ENCODE results near the gene LIME1. TPM values are rescaled to one million over a fixed set of nuclear protein-coding genes. Genes with fewer than 3 reads are reported as not detected.

LIME1 gene
- total and polyA plus RNA-seq, 7 donors, result 1.7 to 5.1 (median 3.1) TPM

DNA sequence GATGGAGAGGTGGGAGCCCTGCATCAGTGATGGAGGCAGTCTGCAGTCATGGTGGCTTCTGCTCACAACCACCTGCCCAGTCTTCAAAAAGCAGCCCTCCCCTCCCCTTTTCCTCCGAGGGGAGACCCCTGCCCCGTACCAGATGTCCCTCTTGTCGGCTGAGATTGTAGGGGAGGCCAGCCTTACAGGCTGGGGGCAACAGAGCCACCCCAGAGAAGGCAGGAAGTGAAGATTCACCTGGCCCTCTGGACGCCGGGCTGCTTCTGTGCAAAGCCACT, 35.5 kb upstream of the LIME1 start:
- DNase-seq (no peak), ATAC-seq (no peak)
- H3K27me3 ChIP-seq (ENCODE audit: insufficient read depth in 3 of 3, low read length in 2 of 3), result no peaks in the 10 kb centered on the region
- 71 to 88% (median 76%) methylated on average over 2 to 5 of the region's 5 CpGs for WGBS, 3 donors
- TF ChIP-seq, protein P1, sequence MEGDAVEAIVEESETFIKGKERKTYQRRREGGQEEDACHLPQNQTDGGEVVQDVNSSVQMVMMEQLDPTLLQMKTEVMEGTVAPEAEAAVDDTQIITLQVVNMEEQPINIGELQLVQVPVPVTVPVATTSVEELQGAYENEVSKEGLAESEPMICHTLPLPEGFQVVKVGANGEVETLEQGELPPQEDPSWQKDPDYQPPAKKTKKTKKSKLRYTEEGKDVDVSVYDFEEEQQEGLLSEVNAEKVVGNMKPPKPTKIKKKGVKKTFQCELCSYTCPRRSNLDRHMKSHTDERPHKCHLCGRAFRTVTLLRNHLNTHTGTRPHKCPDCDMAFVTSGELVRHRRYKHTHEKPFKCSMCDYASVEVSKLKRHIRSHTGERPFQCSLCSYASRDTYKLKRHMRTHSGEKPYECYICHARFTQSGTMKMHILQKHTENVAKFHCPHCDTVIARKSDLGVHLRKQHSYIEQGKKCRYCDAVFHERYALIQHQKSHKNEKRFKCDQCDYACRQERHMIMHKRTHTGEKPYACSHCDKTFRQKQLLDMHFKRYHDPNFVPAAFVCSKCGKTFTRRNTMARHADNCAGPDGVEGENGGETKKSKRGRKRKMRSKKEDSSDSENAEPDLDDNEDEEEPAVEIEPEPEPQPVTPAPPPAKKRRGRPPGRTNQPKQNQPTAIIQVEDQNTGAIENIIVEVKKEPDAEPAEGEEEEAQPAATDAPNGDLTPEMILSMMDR (IDR thresholded peaks at IDR 0.05), result no peak
- peaks cover 3 to 33% of the 10 kb centered on the region in 2 donors for H3K36me3 ChIP-seq (ENCODE audit: insufficient read depth in 1 of 2, low read depth in 1 of 2)
- no peak overlapping the region for H3K4me3 ChIP-seq
- no peak overlapping the region for H3K27ac ChIP-seq
- H3K9me3 ChIP-seq, result no peaks in the 10 kb centered on the region
- intact Hi-C loops (cut with DNase I), result loop anchor here in 1 of 2 donors (5.0 kb wide), 2 partner anchors 36 to 39 kb away; partner anchors contain the start of genes LIME1 and SLC2A4RG
- peaks cover 36% of the 10 kb centered on the region for H3K4me1 ChIP-seq

DNA sequence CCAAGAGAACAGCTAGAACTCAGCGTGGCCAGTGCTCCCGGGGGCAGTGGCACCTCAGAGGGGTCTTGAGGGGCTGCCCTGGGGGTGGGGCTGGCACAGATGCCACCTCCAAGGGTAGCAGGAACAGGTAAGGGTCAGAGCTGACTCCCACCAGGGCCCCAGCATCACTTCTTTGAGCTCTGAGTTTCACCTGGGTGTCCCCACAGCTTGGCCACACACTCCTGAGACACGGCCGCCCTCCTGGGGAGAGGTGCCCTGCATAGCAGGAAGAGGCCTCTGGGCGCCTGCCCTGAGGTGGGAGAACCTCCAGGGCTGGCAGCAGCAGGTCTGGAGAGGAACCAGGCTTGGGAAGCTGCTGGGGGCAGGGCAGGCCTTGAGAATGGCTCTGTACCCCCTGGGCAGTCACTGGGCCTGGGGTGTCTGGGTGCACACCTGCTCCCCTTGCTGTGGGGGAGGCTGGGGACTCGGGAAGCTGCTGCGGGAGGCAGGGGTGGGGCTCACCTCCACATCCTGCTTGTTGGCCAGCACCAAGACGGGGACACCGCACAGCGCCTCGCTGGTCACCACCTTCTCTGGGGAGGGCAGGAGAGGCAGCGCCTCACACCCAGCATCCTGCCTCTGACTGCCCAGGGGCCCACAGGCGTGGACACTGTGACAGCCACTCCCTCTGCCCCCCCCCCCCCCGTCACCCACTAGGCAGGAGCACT, 35.0 kb upstream of the LIME1 start:
- H3K27ac ChIP-seq, result no peak overlapping the region
- H3K36me3 ChIP-seq (ENCODE audit: insufficient read depth in 1 of 2, low read depth in 1 of 2), result peaks cover 3 to 38% of the 10 kb centered on the region in 2 donors
- ATAC-seq (no peak), DNase-seq (peak; percentile 20 to 48)
- TF ChIP-seq, protein P1 (IDR thresholded peaks at IDR 0.05), result no peak
- no peaks in the 10 kb centered on the region for H3K9me3 ChIP-seq
- intact Hi-C loops (cut with DNase I), result loop anchor here in 1 of 2 donors (5.0 kb wide), 2 partner anchors 36 to 39 kb away; partner anchors contain the start of genes LIME1 and SLC2A4RG
- peaks cover 36% of the 10 kb centered on the region for H3K4me1 ChIP-seq
- no peak overlapping the region for H3K4me3 ChIP-seq
- H3K27me3 ChIP-seq (ENCODE audit: insufficient read depth in 3 of 3, low read length in 2 of 3), result no peaks in the 10 kb centered on the region
- 75 to 77% (median 77%) methylated on average over 13 to 14 of the region's 14 CpGs for WGBS, 3 donors

DNA sequence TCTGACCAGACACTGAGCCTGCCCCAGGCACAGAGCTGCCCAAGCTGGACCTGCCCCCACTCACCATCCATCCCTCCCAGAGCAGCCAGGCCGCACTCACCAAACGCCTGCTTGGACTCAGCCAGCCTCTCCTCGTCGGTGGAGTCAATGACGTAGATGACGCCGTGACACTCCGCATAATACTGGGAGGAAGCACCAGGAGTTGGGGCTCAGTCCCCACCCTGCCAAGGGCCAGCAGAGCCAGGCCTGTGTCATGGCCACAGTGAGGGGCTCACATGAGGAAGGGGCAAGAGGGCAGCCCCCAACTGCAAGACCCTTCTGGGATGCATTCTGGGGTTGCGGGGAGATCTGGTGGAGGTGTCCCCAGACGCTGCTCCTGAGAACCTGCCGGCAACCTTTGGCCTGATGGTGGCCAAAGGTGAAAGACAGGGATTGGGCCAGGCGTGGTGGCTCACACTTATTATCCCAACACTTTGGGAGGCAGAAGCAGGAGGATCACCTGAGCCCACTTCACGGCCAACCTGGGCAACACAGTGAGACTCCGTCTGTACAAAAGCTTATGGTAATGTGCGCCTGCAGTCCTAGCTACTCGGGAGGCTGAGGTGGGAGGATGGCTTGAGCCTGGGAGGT, 34.3 kb upstream of the LIME1 start:
- H3K36me3 ChIP-seq (ENCODE audit: insufficient read depth in 1 of 2, low read depth in 1 of 2), result peaks cover 3 to 39% of the 10 kb centered on the region in 2 donors
- H3K9me3 ChIP-seq, result no peaks in the 10 kb centered on the region
- no peak overlapping the region for H3K27ac ChIP-seq
- TF ChIP-seq, protein P1 (IDR thresholded peaks at IDR 0.05), result no peak
- DNase-seq, result peak in 1 of 2 donors; percentile 48
- no peak for ATAC-seq
- no peaks in the 10 kb centered on the region for H3K27me3 ChIP-seq (ENCODE audit: insufficient read depth in 3 of 3, low read length in 2 of 3)
- intact Hi-C loops (cut with DNase I), result loop anchor here in 1 of 2 donors (5.0 kb wide), 2 partner anchors 35 to 40 kb away; partner anchors contain the start of genes LIME1 and SLC2A4RG
- peaks cover 29% of the 10 kb centered on the region for H3K4me1 ChIP-seq
- no peak overlapping the region for H3K4me3 ChIP-seq
- 81 to 91% (median 81%) methylated on average over 16 of the region's 16 CpGs for WGBS, 3 donors

DNA sequence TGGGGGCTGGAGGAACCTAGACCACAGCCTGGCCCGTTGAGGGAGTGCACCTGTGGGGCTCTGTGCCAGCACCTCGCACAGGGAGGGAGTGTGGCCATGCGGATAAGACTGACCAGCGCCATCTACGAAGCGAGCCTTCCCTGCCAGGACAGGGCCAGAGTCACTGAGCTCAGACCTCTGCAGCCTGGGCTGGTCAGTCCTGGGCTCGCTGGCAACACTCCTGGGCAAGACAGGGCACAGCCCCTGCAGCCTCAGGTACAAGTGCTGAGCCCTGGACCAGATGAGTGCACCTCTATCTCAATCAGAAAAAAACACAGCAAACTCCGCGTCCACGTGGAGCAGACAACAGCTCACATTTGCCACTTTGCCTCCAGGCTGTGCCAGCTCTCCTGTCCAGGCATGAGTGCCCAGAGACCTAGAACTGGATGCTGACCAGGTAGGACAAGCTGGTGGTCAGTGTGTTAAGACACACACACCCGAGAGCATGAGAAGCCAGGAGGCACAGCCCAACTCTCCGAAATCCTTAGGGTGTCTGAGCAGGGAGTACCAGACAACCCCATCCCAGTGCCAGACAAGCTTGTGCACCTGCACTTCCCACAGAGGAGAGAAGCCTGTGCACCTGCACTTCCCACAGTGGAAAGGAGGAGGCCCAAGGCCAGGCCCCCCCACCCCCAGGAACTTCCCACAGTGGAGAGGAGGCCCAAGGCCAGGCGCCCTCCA, 33.6 kb upstream of the LIME1 start:
- WGBS, 3 donors, result 66 to 80% (median 68%) methylated on average over 13 of the region's 13 CpGs
- Histone ChIP-seq H3K9me3 (no peaks in the 10 kb centered on the region), H3K27ac (no peak overlapping the region), H3K27me3 (ENCODE audit: insufficient read depth in 3 of 3, low read length in 2 of 3) (no peaks in the 10 kb centered on the region), H3K4me1 (peaks cover 21% of the 10 kb centered on the region), H3K4me3 (no peak overlapping the region), H3K36me3 (ENCODE audit: insufficient read depth in 1 of 2, low read depth in 1 of 2) (peaks cover 3 to 39% of the 10 kb centered on the region in 2 donors)
- TF ChIP-seq, protein P1 (IDR thresholded peaks at IDR 0.05), result no peak
- intact Hi-C loops (cut with DNase I), result loop anchor here in 1 of 2 donors (5.0 kb wide), 2 partner anchors 34 to 41 kb away; partner anchors contain the start of genes LIME1 and SLC2A4RG
- no peak for ATAC-seq
- peak in 1 of 2 donors; percentile 42 for DNase-seq
